CD4-positive, alpha-beta T cell (primary cell): ENCODE results near the gene CCDC12. TPM values are rescaled to one million over a fixed set of nuclear protein-coding genes. Genes with fewer than 3 reads are reported as not detected.
A peak's percentile ranks its signal among the peaks of the same experiment; 100 is the strongest.

Source experiments
- ATAC-seq: fragments of 200-7000 bp; cut with Tn5 transposase; one replicate; pipeline ENCODE4 v1.10.0; 2022; ENCODE audit warnings: mild to moderate bottlenecking; ENCODE audit not compliant: poor library complexity
- CTCF ChIA-PET: fragments of 350-600 bp; sonication (Branson Sonifier 250); formaldehyde crosslinking; loops from one replicate; lab custom pipeline; 2021; ENCODE audit warnings: antibody characterized with exemption, inconsistent platforms; lab: Charles Lee
- POLR2A ChIA-PET: fragments of 350-600 bp; sonication (Branson Sonifier 250); formaldehyde crosslinking; loops from one replicate; lab custom pipeline; 2021; ENCODE audit warnings: antibody characterized with exemption, inconsistent platforms; lab: Charles Lee
- DNase-seq, 14 experiments: peaks; one replicate each; pipeline ENCODE4 v3.0.0-alpha.2; 2013 to 2020; ENCODE audit warnings: mixed read lengths in 2 of 14
- H3K27ac ChIP-seq, 2 donors: one replicate each; pipeline versions ENCODE4 v1.5.1 to v1.7.0; 2013; ENCODE audit warnings: low read length in 2 of 2, low read depth in 1 of 2, mild to moderate bottlenecking in 1 of 2
- H3K27me3 ChIP-seq, 2 experiments: 1 replicate in 1 of 2; 2 replicates in 1 of 2; pipeline versions ENCODE4 v1.6.1 to v1.7.0; 2013; ENCODE audit warnings: low read length in 2 of 2, control low read depth in 1 of 2, mild to moderate bottlenecking in 1 of 2, moderate library complexity in 1 of 2; ENCODE audit not compliant: insufficient read depth in 2 of 2, control insufficient read depth in 1 of 2
- H3K36me3 ChIP-seq: one replicate; pipeline ENCODE4 v1.6.1; 2013; ENCODE audit warnings: low read length, control low read depth; ENCODE audit not compliant: insufficient read depth
- H3K4me1 ChIP-seq: one replicate; pipeline ENCODE4 v1.6.1; 2013; ENCODE audit warnings: low read length, control low read depth; ENCODE audit not compliant: insufficient read depth
- H3K4me3 ChIP-seq: one replicate; pipeline ENCODE4 v1.5.1; 2013; ENCODE audit warnings: mild to moderate bottlenecking, low read length, moderate library complexity
- H3K9me3 ChIP-seq, 2 experiments: 1 replicate in 1 of 2; 2 replicates in 1 of 2; pipeline versions ENCODE4 v1.6.1 to v1.7.0; 2013; ENCODE audit warnings: low read length in 2 of 2, mild to moderate bottlenecking in 2 of 2, control low read depth in 1 of 2, moderate library complexity in 1 of 2; ENCODE audit not compliant: control insufficient read depth in 1 of 2, insufficient read depth in 1 of 2
- H3K27ac Mint-ChIP-seq: one replicate; pipeline ENCODE4 v1.8.0; 2020; ENCODE audit warnings: mixed read lengths
- H3K27me3 Mint-ChIP-seq: one replicate; pipeline ENCODE4 v1.8.0; 2021; ENCODE audit warnings: mixed read lengths
- H3K36me3 Mint-ChIP-seq: one replicate; pipeline ENCODE4 v1.8.0; 2021; ENCODE audit warnings: low read depth, mixed read lengths
- H3K4me1 Mint-ChIP-seq: one replicate; pipeline ENCODE4 v1.8.0; 2021; ENCODE audit warnings: low read depth, mixed read lengths
- H3K4me3 Mint-ChIP-seq: one replicate; pipeline ENCODE4 v1.8.0; 2020; ENCODE audit warnings: mild to moderate bottlenecking, mixed read lengths
- H3K9me3 Mint-ChIP-seq: one replicate; pipeline ENCODE4 v1.8.0; 2020; ENCODE audit warnings: mixed read lengths
- intact Hi-C, 2 experiments: fragments of 100-400 bp; cut with DNase I in 1 of 2; cut with micrococcal nuclease in 1 of 2; formaldehyde crosslinking; loops; one replicate each; pipeline versions ENCODE4 v1.15.1 to v1.9.0; 2023 to 2025; cut with DNase I, micrococcal nuclease
- total RNA-seq, 174 experiments: library from RNA in 2 of 174; stranded (reverse) in 2 of 174; gene quantifications; one replicate each; pipeline ENCODE4 v1.2.3 and lab custom pipeline; 2021 to 2026
- TF ChIP-seq, protein P1 (sequence below): fragments of 200-600 bp; IDR thresholded peaks from one replicate; pipeline ENCODE4 v1.8.0; 2022; ENCODE audit warnings: antibody characterized with exemption, mild to moderate bottlenecking

Gene CCDC12
- total RNA-seq, 2 experiments from 2014 or later = 57.5 to 59.5 TPM

- peaks cover 86% of the 10 kb centered on the region for H3K4me1 ChIP-seq
- no peaks in the 10 kb centered on the region for H3K27me3 Mint-ChIP-seq
- ChIA-PET CTCF (no interaction called here), POLR2A (interaction anchor here (1.2 kb wide), 1 partner anchor 15 kb away, joined by 3 read pairs; no protein-coding TSS in a partner anchor)
- H3K4me1 Mint-ChIP-seq = peaks cover 65% of the 10 kb centered on the region
- peak overlapping the region; percentile 80 for H3K27ac Mint-ChIP-seq
- H3K36me3 ChIP-seq = peaks cover 26% of the 10 kb centered on the region
- H3K9me3 Mint-ChIP-seq = no peaks in the 10 kb centered on the region
- TF ChIP-seq, protein P1, sequence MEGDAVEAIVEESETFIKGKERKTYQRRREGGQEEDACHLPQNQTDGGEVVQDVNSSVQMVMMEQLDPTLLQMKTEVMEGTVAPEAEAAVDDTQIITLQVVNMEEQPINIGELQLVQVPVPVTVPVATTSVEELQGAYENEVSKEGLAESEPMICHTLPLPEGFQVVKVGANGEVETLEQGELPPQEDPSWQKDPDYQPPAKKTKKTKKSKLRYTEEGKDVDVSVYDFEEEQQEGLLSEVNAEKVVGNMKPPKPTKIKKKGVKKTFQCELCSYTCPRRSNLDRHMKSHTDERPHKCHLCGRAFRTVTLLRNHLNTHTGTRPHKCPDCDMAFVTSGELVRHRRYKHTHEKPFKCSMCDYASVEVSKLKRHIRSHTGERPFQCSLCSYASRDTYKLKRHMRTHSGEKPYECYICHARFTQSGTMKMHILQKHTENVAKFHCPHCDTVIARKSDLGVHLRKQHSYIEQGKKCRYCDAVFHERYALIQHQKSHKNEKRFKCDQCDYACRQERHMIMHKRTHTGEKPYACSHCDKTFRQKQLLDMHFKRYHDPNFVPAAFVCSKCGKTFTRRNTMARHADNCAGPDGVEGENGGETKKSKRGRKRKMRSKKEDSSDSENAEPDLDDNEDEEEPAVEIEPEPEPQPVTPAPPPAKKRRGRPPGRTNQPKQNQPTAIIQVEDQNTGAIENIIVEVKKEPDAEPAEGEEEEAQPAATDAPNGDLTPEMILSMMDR = no peak
- peak overlapping the region; percentile 23 to 41 for H3K27ac ChIP-seq
- H3K4me3 ChIP-seq = no peak overlapping the region
- intact Hi-C loops = no loop called here
- ATAC-seq (no peak), DNase-seq (peak in 1 of 14 experiments; percentile 40)
- peaks cover 0 to 3% of the 10 kb centered on the region in 2 experiments for H3K9me3 ChIP-seq
- H3K36me3 Mint-ChIP-seq = peaks cover 64% of the 10 kb centered on the region
- no peaks in the 10 kb centered on the region for H3K27me3 ChIP-seq
- peak overlapping the region; percentile 25 for H3K4me3 Mint-ChIP-seq
Measured at GRCh38 chr3:46931631-46932331, 44.8 kb downstream of the CCDC12 start.

DNA sequence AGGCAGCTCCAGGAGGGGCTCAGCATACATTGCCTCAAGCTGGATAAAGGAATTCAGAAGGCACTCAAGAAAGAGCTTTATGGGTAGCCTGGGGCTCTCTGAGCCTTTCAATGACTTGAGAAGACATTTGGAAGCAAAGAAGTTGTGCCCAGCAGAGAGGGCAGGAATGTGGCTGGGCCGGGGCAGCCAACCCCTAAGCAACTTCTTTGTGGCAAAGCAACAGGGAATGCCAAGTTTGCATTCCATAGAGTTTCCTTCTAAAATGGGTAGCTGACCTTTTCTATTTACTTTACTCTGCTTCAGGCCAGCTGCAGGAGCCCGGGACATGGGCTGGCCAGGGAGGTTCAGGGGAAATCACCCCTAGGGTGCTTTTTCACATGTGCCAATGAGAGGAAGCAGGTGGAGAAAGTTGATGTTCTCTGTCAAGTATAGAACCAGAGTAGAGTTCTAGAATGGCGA, 45.6 kb downstream of the CCDC12 start:
- Mint-ChIP-seq H3K36me3 (peaks cover 63% of the 10 kb centered on the region), H3K4me1 (peaks cover 74% of the 10 kb centered on the region), H3K27ac (peak overlapping the region; percentile 80), H3K9me3 (no peaks in the 10 kb centered on the region), H3K27me3 (no peaks in the 10 kb centered on the region), H3K4me3 (peak overlapping the region; percentile 7)
- intact Hi-C loops = no loop called here
- TF ChIP-seq, protein P1 = no peak
- no peak overlapping the region for H3K4me3 ChIP-seq
- CTCF ChIA-PET = no interaction called here
- H3K27me3 ChIP-seq = no peaks in the 10 kb centered on the region
- POLR2A ChIA-PET = interaction anchor here (1.2 kb wide), 1 partner anchor 16 kb away, joined by 3 read pairs; no protein-coding TSS in a partner anchor
- peaks cover 0 to 3% of the 10 kb centered on the region in 2 experiments for H3K9me3 ChIP-seq
- no peak for ATAC-seq
- H3K36me3 ChIP-seq = peaks cover 26% of the 10 kb centered on the region
- H3K4me1 ChIP-seq = peaks cover 88% of the 10 kb centered on the region
- DNase-seq = no peak
- H3K27ac ChIP-seq = peak overlapping the region in 1 of 2 donors; percentile 23

DNA sequence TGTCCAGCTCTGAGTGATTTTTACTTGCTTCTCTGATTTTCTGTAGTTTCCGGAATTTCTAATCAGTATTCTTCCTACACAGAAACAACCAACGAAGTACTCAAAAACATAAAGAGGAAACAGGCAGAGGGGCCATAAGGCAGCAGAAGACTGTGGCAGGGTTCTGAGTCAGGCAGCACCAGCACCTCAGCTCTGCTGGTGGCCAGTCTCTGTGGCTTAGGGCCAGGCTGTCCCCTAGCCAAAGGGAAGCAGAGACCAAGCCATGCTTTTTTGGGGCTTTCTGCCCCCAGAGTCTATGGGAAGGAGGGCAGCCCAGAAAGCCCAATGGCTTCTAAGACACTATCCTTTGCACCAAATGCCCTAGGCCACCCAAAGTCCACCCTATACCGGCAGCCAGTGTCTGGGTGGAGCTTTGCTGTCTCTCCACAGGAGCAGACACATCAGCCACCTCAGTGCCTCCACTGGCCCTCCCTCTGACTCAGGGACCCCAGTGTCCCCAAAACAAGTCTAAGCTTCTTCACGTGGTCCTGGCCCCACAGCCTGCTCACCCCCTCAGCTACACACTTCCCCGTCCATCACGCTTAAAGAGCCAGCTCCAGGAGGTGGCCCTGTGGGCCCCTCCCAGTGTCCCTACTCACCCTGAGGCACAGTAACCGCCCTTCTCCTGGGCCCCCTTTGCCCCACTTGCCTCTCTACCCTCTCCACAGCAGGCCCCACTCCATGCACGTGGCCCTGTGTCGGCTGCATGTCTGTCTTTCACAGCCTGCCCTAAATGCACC, 46.2 kb downstream of the CCDC12 start:
- H3K27me3 ChIP-seq = no peaks in the 10 kb centered on the region
- CTCF ChIA-PET = interaction anchor here (1.0 to 2.0 kb wide), 2 partner anchors 17 to 21 kb away, joined by 3 to 5 read pairs; no protein-coding TSS in a partner anchor
- H3K27ac ChIP-seq = peak overlapping the region in 1 of 2 donors; percentile 13
- no peak overlapping the region for H3K4me3 ChIP-seq
- H3K4me3 Mint-ChIP-seq = no peak overlapping the region
- POLR2A ChIA-PET = no interaction called here
- intact Hi-C loops = no loop called here
- H3K27ac Mint-ChIP-seq = peak overlapping the region; percentile 80
- DNase-seq (peak in 2 of 14 experiments; percentile 53 to 65), ATAC-seq (no peak)
- H3K4me1 ChIP-seq = peaks cover 92% of the 10 kb centered on the region
- no peaks in the 10 kb centered on the region for H3K9me3 Mint-ChIP-seq
- H3K27me3 Mint-ChIP-seq = no peaks in the 10 kb centered on the region
- TF ChIP-seq, protein P1 = no peak
- peaks cover 28% of the 10 kb centered on the region for H3K36me3 ChIP-seq
- peaks cover 62% of the 10 kb centered on the region for H3K36me3 Mint-ChIP-seq
- peaks cover 0 to 3% of the 10 kb centered on the region in 2 experiments for H3K9me3 ChIP-seq
- peaks cover 79% of the 10 kb centered on the region for H3K4me1 Mint-ChIP-seq
